IMR-90 (cell line): ENCODE data around the gene TMEM59. TPM values are rescaled to one million over a fixed set of nuclear protein-coding genes. Genes with fewer than 3 reads are reported as not detected.

Experiments used
- ATAC-seq: fragments of 200-7000 bp; cut with Tn5 transposase; 2 replicates; pipeline ENCODE4 v1.9.1; 2020; ENCODE audit warnings: low read depth, mild to moderate bottlenecking, moderate library complexity
- BruUV-seq: library from RNA; stranded (reverse); fragments of 400-500 nt; replicated peaks from 2 replicates; lab custom pipeline; 2021; lab: Mats Ljungman, UMichigan
- CTCF ChIA-PET: fragments of 300-600 bp; formaldehyde crosslinking; extraction: SDS; loops from one replicate; lab custom pipeline; 2021; ENCODE audit warnings: antibody characterized with exemption; lab: Yijun Ruan, JAX
- POLR2A ChIA-PET: fragments of 300-600 bp; sonication (Branson Sonifier 250); formaldehyde crosslinking; loops from one replicate; lab custom pipeline; 2022; ENCODE audit warnings: antibody characterized with exemption; ENCODE audit not compliant: unreplicated experiment; lab: Charles Lee
- DNase-seq: peaks from one replicate; pipeline ENCODE4 v3.0.0; 2013
- H2AFZ ChIP-seq: replicated peaks from 2 replicates; pipeline ENCODE3; 2013; ENCODE audit warnings: low read length, mild to moderate bottlenecking; ENCODE audit not compliant: poor library complexity
- H2AK5ac ChIP-seq: 2 replicates; pipeline ENCODE4 v1.6.1; 2013; ENCODE audit warnings: low read depth, low read length, inconsistent platforms
- H2AK9ac ChIP-seq: replicated peaks from 2 replicates; pipeline ENCODE3; 2013; ENCODE audit warnings: mild to moderate bottlenecking, low read depth, low read length, moderate library complexity; ENCODE audit not compliant: poor library complexity
- H2BK120ac ChIP-seq: 2 replicates; pipeline ENCODE4 v1.6.1; 2013; ENCODE audit warnings: low read depth, low read length, inconsistent platforms
- H2BK15ac ChIP-seq: 3 replicates; pipeline ENCODE4 v1.6.1; 2013; ENCODE audit warnings: low read depth, low read length, inconsistent platforms
- H2BK20ac ChIP-seq: 2 replicates; pipeline ENCODE4 v1.6.1; 2013; ENCODE audit warnings: low read depth, mild to moderate bottlenecking, inconsistent platforms, low read length, moderate library complexity
- H2BK5ac ChIP-seq: 2 replicates; pipeline ENCODE4 v1.6.1; 2013; ENCODE audit warnings: mild to moderate bottlenecking, low read depth, low read length, inconsistent platforms; ENCODE audit not compliant: poor library complexity, severe bottlenecking
- H3K14ac ChIP-seq: replicated peaks from 2 replicates; pipeline ENCODE4 v1.6.1; 2013; ENCODE audit warnings: low read depth, low read length, inconsistent platforms
- H3K18ac ChIP-seq: 2 replicates; pipeline ENCODE4 v1.6.1; 2013; ENCODE audit warnings: low read depth, low read length, control low read depth
- H3K23ac ChIP-seq: 2 replicates; pipeline ENCODE4 v1.6.1; 2013; ENCODE audit warnings: low read depth, low read length, inconsistent platforms
- H3K27ac ChIP-seq: 2 replicates; pipeline ENCODE4 v1.5.1; 2013; ENCODE audit warnings: mild to moderate bottlenecking, control low read depth, low read length; ENCODE audit not compliant: insufficient read depth
- H3K27me3 ChIP-seq: 2 replicates; pipeline ENCODE4 v1.6.1; 2013; ENCODE audit warnings: low read length; ENCODE audit not compliant: control insufficient read depth, insufficient read depth
- H3K36me3 ChIP-seq: 2 replicates; pipeline ENCODE4 v1.6.1; 2013; ENCODE audit warnings: low read length, mixed read lengths; ENCODE audit not compliant: control insufficient read depth, insufficient read depth
- H3K4ac ChIP-seq: 2 replicates; pipeline ENCODE4 v1.6.1; 2013; ENCODE audit warnings: low read depth, low read length, inconsistent platforms
- H3K4me1 ChIP-seq: 2 replicates; pipeline ENCODE4 v1.6.1; 2013; ENCODE audit warnings: low read length, mixed read lengths; ENCODE audit not compliant: control insufficient read depth, insufficient read depth
- H3K4me2 ChIP-seq: 2 replicates; pipeline ENCODE4 v1.6.1; 2013; ENCODE audit warnings: low read depth, mild to moderate bottlenecking, control low read depth, low read length, moderate library complexity
- H3K4me3 ChIP-seq: 2 replicates; pipeline ENCODE4 v1.5.1; 2013; ENCODE audit warnings: low read depth, mild to moderate bottlenecking, control low read depth, low read length, moderate library complexity; ENCODE audit not compliant: insufficient read depth
- H3K56ac ChIP-seq: 2 replicates; pipeline ENCODE4 v1.6.1; 2013; ENCODE audit warnings: low read length, inconsistent platforms; ENCODE audit not compliant: insufficient read depth; ENCODE audit errors: extremely low read depth
- H3K79me1 ChIP-seq, 2 experiments: 2 replicates each; pipeline ENCODE4 v1.6.1; 2013; ENCODE audit warnings: low read length in 2 of 2, inconsistent platforms in 1 of 2, low read depth in 1 of 2
- H3K9ac ChIP-seq: 2 replicates; pipeline ENCODE4 v1.6.1; 2013; ENCODE audit warnings: low read depth, low read length, control low read depth
- H3K9me1 ChIP-seq: 2 replicates; pipeline ENCODE4 v1.6.1; 2013; ENCODE audit warnings: low read length, inconsistent platforms; ENCODE audit not compliant: insufficient read depth
- H3K9me3 ChIP-seq: 2 replicates; pipeline ENCODE4 v1.6.1; 2013; ENCODE audit warnings: low read length; ENCODE audit not compliant: control insufficient read depth, insufficient read depth
- H4K20me1 ChIP-seq: 2 replicates; pipeline ENCODE4 v1.6.1; 2013; ENCODE audit warnings: low read length, inconsistent platforms; ENCODE audit not compliant: insufficient read depth
- H4K5ac ChIP-seq: 2 replicates; pipeline ENCODE4 v1.6.1; 2013; ENCODE audit warnings: mild to moderate bottlenecking, low read depth, low read length, control low read depth
- H4K8ac ChIP-seq, 2 experiments: 2 replicates each; pipeline ENCODE4 v1.6.1; 2013; ENCODE audit warnings: low read depth in 2 of 2, low read length in 2 of 2, control low read depth in 1 of 2, inconsistent platforms in 1 of 2
- H4K91ac ChIP-seq: 2 replicates; pipeline ENCODE4 v1.6.1; 2013; ENCODE audit warnings: low read depth, low read length, inconsistent platforms; ENCODE audit not compliant: insufficient read depth
- BHLHE40 ChIP-seq: fragments of 150-350 bp; IDR thresholded peaks from 2 replicates; pipeline ENCODE4 v1.6.1; 2016; ENCODE audit warnings: mild to moderate bottlenecking, low read depth, low read length
- CEBPB ChIP-seq: IDR thresholded peaks from 2 replicates; pipeline ENCODE4 v1.6.1; 2012; ENCODE audit warnings: low read depth, low read length, improper control_type of control experiment
- CHD1 ChIP-seq: IDR thresholded peaks from 2 replicates; pipeline ENCODE4 v1.6.1; 2012; ENCODE audit warnings: low read depth, low read length, improper control_type of control experiment
- CTCF ChIP-seq: conservative IDR thresholded peaks from 2 replicates; pipeline ENCODE4 v1.5.1; 2012; ENCODE audit warnings: mild to moderate bottlenecking, low read depth, low read length, improper control_type of control experiment
- FOS ChIP-seq: fragments of 150-350 bp; IDR thresholded peaks from 2 replicates; pipeline ENCODE4 v1.6.1; 2016; ENCODE audit warnings: low read depth, low read length
- MAFK ChIP-seq: IDR thresholded peaks from 2 replicates; pipeline ENCODE4 v1.6.1; 2012; ENCODE audit warnings: low read depth, low read length, improper control_type of control experiment
- MAZ ChIP-seq: IDR thresholded peaks from 2 replicates; pipeline ENCODE4 v1.6.1; 2012; ENCODE audit warnings: low read depth, mild to moderate bottlenecking, low read length, improper control_type of control experiment, moderate library complexity, borderline replicate concordance
- MXI1 ChIP-seq: IDR thresholded peaks from 2 replicates; pipeline ENCODE4 v1.6.1; 2012; ENCODE audit warnings: low read depth, mild to moderate bottlenecking, low read length, moderate library complexity, borderline replicate concordance
- NFE2L2 ChIP-seq: fragments of 150-350 bp; IDR thresholded peaks from 2 replicates; pipeline ENCODE4 v1.6.1; 2016; ENCODE audit warnings: low read depth, mild to moderate bottlenecking, low read length
- POLR2A ChIP-seq: IDR thresholded peaks from 2 replicates; pipeline ENCODE4 v1.6.1; 2012; ENCODE audit warnings: mild to moderate bottlenecking, low read depth, low read length
- RAD21 ChIP-seq: IDR thresholded peaks from 2 replicates; pipeline ENCODE4 v1.6.1; 2012; ENCODE audit warnings: low read length, improper control_type of control experiment
- RCOR1 ChIP-seq: IDR thresholded peaks from 2 replicates; pipeline ENCODE4 v1.6.1; 2012; ENCODE audit warnings: mild to moderate bottlenecking, low read length, improper control_type of control experiment; ENCODE audit not compliant: insufficient replicate concordance
- RFX5 ChIP-seq: IDR thresholded peaks from 2 replicates; pipeline ENCODE4 v1.8.0; 2012; ENCODE audit warnings: low read depth, mild to moderate bottlenecking, low read length, moderate library complexity
- SMC3 ChIP-seq: fragments of 150-350 bp; IDR thresholded peaks from 2 replicates; pipeline ENCODE4 v1.6.1; 2016; ENCODE audit warnings: low read depth, mild to moderate bottlenecking, antibody characterized with exemption, low read length, moderate library complexity
- USF2 ChIP-seq: fragments of 150-350 bp; IDR thresholded peaks from 2 replicates; pipeline ENCODE4 v1.6.1; 2017; ENCODE audit warnings: mild to moderate bottlenecking, antibody characterized with exemption, low read length, low read depth
- WGBS, 2 experiments: methylation state at CpG; one replicate each; pipeline versions ENCODE4 v1.1.5 to v1.1.7; 2013; ENCODE audit warnings: missing lambda C conversion rate in 2 of 2; ENCODE audit not compliant: insufficient read length in 1 of 2; ENCODE audit errors: extremely low coverage in 2 of 2; 5-methylcytosine and 5-hydroxymethylcytosine counted together
- dilution Hi-C: fragments of 300-500 bp; cut with HindIII; formaldehyde crosslinking; loops from one replicate; pipeline ENCODE4 v1.14.3; 2018; ENCODE audit warnings: low sequenced_read_pairs; ENCODE audit not compliant: unreplicated experiment
- in situ Hi-C: fragments of 300-500 bp; cut with MboI; formaldehyde crosslinking; loops from 3 replicates; pipeline ENCODE4 v1.14.3; 2019; ENCODE audit warnings: low sequenced_read_pairs, inconsistent platforms, mixed read lengths
- intact Hi-C: fragments of 100-400 bp; cut with micrococcal nuclease; formaldehyde crosslinking; loops from 2 replicates; pipeline ENCODE4 v1.10.0; 2022
- polyA plus RNA-seq, 3 experiments: library from polyadenylated mRNA; depleted of rRNA; stranded (reverse); fragments of >200 nt; gene quantifications; 2 replicates each; pipeline ENCODE4 v1.2.3, GENCODE V29; 2012; ENCODE audit warnings: low replicate concordance in 1 of 3
- total RNA-seq: library from RNA; depleted of rRNA; stranded (reverse); fragments of >200 nt; gene quantifications from 2 replicates; pipeline ENCODE4 v1.2.3, GENCODE V29; 2012
- TF ChIP-seq, protein P1 (sequence below): fragments of 150-350 bp; IDR thresholded peaks from 2 replicates; pipeline ENCODE4 v1.6.1; 2016; ENCODE audit warnings: low read depth, mild to moderate bottlenecking, low read length, moderate library complexity, borderline replicate concordance

TMEM59 gene
- total and polyA plus RNA-seq, 2 of the 4 experiments (the other 2 are of a cell fraction), result 239 to 241 TPM

- H3K56ac ChIP-seq, result no peak within 1 kb of the TSS
- no peak within 1 kb of the TSS for H2BK120ac ChIP-seq
- dilution Hi-C loops (no loop called here), in situ Hi-C loops (no loop called here), intact Hi-C loops (no loop called here)
- H2BK20ac ChIP-seq, result no peak within 1 kb of the TSS
- ATAC-seq (0 out of 2 replicates have a peak, but pooled peaks have one; percentile 18), DNase-seq (no peak)
- H3K27ac ChIP-seq, result no peak within 1 kb of the TSS
- peak within 1 kb of the TSS; percentile 39 for H2AK9ac ChIP-seq
- POLR2A ChIA-PET, result no interaction called here
- no peaks in the 10 kb centered on the region for H3K9me3 ChIP-seq
- TF ChIP-seq NFE2L2 (no peak), MXI1 (no peak), FOS (no peak), MAFK (no peak), USF2 (no peak), RFX5 (no peak), CEBPB (no peak), CTCF (no peak), BHLHE40 (no peak), POLR2A (no peak), RCOR1 (no peak), CHD1 (no peak), RAD21 (no peak), SMC3 (no peak), MAZ (no peak)
- TF ChIP-seq, protein P1, sequence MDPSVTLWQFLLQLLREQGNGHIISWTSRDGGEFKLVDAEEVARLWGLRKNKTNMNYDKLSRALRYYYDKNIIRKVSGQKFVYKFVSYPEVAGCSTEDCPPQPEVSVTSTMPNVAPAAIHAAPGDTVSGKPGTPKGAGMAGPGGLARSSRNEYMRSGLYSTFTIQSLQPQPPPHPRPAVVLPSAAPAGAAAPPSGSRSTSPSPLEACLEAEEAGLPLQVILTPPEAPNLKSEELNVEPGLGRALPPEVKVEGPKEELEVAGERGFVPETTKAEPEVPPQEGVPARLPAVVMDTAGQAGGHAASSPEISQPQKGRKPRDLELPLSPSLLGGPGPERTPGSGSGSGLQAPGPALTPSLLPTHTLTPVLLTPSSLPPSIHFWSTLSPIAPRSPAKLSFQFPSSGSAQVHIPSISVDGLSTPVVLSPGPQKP, result no peak
- H3K4ac ChIP-seq, result no peak within 1 kb of the TSS
- H3K18ac ChIP-seq, result no peak within 1 kb of the TSS
- H3K79me1 ChIP-seq, result no peaks in the 10 kb centered on the region
- BruUV-seq, result no TSS peak
- no peak within 1 kb of the TSS for H3K4me2 ChIP-seq
- no peak within 1 kb of the TSS for H3K14ac ChIP-seq
- H3K4me3 ChIP-seq, result no peak within 1 kb of the TSS
- peaks cover 4% of the 10 kb centered on the region; the same call in 1 of the 2 replicates for H3K9me1 ChIP-seq
- CTCF ChIA-PET, result no interaction called here
- H2BK5ac ChIP-seq, result no peak within 1 kb of the TSS
- 0 out of 2 replicates have a peak, but pooled peaks cover 5% of the 10 kb centered on the region for H4K20me1 ChIP-seq
- no peak within 1 kb of the TSS for H4K5ac ChIP-seq
- no peak within 1 kb of the TSS for H3K9ac ChIP-seq
- no peak within 1 kb of the TSS for H3K23ac ChIP-seq
- H2AFZ ChIP-seq, result peak within 1 kb of the TSS; percentile 40
- H2AK5ac ChIP-seq, result no peak within 1 kb of the TSS
- no peak within 1 kb of the TSS for H4K91ac ChIP-seq
- H3K36me3 ChIP-seq, result no peaks in the 10 kb centered on the region
- H2BK15ac ChIP-seq, result no peak within 1 kb of the TSS
- peaks cover 3% of the 10 kb centered on the region; the same call in 1 of the 2 replicates for H3K4me1 ChIP-seq
- H4K8ac ChIP-seq, result no peak within 1 kb of the TSS
- peaks cover 41% of the 10 kb centered on the region for H3K27me3 ChIP-seq
- 24% methylated on average over 3 of the region's 6 CpGs; no CpG with 5 or more reads in 1 of the 2 experiments for WGBS, 2 experiments
Observed at GRCh38 chr1:54017979-54018378, 35.0 kb downstream of the TMEM59 start, which contains the start of gene LDLRAD1. Gene LDLRAD1 (minus strand): TSS chr1:54018186. CDS start chr1:54018112, 74 bp downstream.
